GM23338 (cell line): ENCODE measurements around the gene KCNA4.

Source experiments
- EZH2 ChIP-seq: fragments of 200-600 bp; sonication (generic); IDR thresholded peaks from one replicate; pipeline ENCODE4 v1.8.0; 2017; ENCODE audit warnings: antibody characterized with exemption, mild to moderate bottlenecking, low read depth; ENCODE audit not compliant: unreplicated experiment
- ZNF114 ChIP-seq: fragments of 250-450 bp; sonication (Bioruptor Pico); IDR thresholded peaks from 2 replicates; pipeline ENCODE4 v1.5.0; 2020; ENCODE audit warnings: mild to moderate bottlenecking, moderate library complexity
- TF ChIP-seq, protein P1 (sequence below), 2 experiments: fragments of 200-600 bp in 1 of 2; sonication (generic) in 1 of 2; conservative IDR thresholded peaks; 2 replicates each; pipeline versions ENCODE4 v1.5.1 to v1.6.1; 2016 to 2017; ENCODE audit warnings: antibody characterized with exemption in 2 of 2, low read depth in 2 of 2, mild to moderate bottlenecking in 2 of 2, moderate library complexity in 1 of 2

- TF ChIP-seq, protein P1, sequence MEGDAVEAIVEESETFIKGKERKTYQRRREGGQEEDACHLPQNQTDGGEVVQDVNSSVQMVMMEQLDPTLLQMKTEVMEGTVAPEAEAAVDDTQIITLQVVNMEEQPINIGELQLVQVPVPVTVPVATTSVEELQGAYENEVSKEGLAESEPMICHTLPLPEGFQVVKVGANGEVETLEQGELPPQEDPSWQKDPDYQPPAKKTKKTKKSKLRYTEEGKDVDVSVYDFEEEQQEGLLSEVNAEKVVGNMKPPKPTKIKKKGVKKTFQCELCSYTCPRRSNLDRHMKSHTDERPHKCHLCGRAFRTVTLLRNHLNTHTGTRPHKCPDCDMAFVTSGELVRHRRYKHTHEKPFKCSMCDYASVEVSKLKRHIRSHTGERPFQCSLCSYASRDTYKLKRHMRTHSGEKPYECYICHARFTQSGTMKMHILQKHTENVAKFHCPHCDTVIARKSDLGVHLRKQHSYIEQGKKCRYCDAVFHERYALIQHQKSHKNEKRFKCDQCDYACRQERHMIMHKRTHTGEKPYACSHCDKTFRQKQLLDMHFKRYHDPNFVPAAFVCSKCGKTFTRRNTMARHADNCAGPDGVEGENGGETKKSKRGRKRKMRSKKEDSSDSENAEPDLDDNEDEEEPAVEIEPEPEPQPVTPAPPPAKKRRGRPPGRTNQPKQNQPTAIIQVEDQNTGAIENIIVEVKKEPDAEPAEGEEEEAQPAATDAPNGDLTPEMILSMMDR (conservative IDR thresholded peaks at IDR 0.05; ENCODE audit: low read depth in 2 of 2) = no peak
- TF ChIP-seq EZH2 (no peak), ZNF114 (CRISPR knock-in tag) (no peak)
Observed at GRCh38 chr11:30045921-30046577, 29.2 kb upstream of the KCNA4 start.
